NCI-H2029 (cell line): ENCODE results near the gene APOBEC2.

Experiments
- DNase-seq: peaks from one replicate; lab custom pipeline; 2025; lab: John Stamatoyannopoulos, UW

Gene APOBEC2

DNA sequence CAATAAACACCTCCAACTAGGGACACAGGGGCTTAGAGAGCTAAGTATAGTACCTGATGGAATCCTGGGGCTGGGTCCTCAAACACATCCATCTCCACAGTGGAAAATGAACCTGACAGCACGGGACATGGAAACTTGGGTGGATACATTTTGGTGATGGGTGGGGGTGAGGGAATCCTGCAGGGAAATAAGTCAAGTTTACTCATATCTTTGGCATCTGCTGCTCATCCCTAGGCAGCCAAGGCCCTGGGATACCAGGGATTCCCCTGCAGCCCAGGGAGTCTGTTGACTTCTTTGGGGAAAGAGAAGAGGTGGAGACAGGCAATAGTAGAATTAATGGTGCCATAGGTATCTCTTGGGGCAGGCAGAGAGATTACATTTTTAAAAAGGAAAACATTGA lies 6.6 kb downstream of the APOBEC2 start:
- DNase-seq, result no peak

DNA sequence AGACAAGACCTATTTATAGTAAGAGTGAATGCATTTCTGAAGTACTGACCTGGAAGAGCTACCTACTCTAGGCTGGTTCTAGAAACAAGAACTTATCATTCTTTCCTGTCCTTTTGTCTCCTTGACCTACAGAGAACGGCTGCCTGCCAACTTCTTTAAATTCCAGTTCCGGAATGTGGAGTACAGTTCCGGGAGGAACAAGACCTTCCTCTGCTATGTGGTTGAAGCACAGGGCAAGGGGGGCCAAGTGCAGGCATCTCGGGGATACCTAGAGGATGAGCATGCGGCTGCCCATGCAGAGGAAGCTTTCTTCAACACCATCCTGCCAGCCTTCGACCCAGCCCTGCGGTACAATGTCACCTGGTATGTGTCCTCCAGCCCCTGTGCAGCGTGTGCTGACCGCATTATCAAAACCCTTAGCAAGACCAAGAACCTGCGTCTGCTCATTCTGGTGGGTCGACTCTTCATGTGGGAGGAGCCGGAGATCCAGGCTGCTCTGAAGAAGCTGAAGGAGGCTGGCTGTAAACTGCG lies 8.3 kb downstream of the APOBEC2 start:
- DNase-seq, result no peak

DNA sequence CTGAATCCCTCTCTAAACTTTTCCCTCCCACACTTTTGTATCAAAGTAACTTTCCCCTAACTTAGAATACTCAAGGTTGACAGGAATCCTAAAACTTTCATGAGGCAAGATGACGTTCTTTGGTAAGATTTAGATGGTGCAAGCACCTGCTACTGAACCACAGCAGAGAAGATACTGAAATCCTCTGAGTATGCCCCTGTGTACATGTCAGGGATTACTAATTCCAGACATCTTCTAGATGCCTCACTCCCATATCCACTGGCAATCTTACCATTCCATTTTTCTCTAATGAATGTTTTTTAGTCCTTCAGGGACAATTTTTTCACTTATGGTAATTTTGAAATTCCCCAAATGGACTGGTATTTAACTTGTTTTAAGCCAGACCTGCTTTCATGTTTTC lies 9.1 kb downstream of the APOBEC2 start:
- DNase-seq, result no peak

DNA sequence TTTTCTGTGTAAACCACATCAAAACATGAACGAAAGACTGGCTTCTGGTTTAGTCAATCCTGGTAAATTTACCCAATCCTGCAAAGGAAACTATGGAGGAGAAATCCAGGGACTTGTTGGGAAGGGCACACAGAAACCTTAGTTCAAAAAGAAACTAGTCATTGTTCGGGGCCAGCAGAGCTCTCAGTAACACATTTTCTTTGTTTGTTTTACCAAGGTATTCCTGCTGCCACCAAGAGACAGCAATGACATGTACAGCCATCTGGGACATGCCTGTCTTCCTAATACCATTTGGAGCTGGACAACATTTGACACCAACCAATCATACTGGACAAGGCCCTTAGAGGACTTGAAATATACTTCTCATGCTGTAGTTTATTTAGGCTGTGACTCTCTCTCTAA lies 10.9 kb downstream of the APOBEC2 start:
- DNase-seq, result no peak

DNA sequence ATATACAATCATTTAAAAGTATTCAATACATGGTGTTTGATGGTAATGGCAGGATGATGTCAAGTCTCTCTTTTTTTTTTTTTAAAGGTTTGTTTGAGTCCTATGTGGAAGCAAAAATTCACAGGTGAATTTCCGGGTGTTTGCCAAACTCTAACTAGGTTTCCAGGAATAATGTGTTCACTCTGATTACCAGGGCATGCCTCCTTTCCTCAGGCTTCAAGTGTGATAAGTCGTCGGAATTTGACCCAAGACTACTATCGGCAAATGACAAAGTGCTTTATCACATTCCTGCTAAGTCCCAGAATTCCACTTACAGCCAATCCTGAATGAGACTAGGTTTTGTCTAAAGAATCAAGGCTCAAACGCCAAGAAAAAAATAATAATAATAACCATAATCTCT lies 11.8 kb downstream of the APOBEC2 start:
- DNase-seq, result no peak

DNA sequence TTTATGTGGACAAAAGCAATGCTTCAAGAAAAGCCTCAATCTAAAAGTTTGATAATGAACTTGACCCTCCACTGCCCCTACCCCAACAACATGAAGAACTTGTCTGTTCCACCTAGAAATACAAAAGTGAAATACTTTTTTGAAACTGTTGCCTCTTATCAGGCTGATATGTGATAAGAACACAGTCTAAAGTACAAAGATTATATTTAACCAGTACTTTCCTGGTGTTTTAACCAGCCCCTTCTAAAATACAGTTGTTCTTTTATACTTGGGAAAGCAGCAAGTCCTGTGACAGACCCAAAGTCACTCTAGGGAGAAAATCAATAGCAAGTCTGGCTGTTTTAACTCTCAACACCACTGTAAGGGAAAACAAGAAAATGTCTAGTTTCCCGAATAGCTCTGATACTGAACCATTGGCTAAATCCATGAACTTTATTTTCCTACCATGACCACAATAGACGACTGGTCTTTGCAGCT lies 12.6 kb downstream of the APOBEC2 start:
- no peak for DNase-seq

DNA sequence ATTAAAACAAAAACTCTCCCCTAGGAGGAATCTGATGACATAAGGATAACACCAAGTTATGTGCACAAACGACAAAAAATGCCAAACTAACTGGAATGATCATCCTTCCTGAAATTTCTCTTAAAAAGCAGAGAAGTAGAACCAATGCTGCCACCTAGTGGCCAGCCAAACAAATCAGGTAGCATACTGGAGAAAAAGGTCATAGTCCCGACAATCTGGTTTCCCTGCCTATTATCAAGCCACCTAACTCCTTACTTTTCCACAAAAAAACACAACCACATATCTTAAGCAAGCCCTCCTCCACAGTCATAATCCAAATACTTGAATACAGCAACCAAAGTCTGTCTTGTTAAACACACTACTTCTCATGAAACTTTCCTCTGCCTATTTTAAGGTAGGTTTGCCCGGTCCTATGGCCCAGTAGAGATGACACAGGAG lies 13.9 kb downstream of the APOBEC2 start:
- peak; percentile 63 for DNase-seq

DNA sequence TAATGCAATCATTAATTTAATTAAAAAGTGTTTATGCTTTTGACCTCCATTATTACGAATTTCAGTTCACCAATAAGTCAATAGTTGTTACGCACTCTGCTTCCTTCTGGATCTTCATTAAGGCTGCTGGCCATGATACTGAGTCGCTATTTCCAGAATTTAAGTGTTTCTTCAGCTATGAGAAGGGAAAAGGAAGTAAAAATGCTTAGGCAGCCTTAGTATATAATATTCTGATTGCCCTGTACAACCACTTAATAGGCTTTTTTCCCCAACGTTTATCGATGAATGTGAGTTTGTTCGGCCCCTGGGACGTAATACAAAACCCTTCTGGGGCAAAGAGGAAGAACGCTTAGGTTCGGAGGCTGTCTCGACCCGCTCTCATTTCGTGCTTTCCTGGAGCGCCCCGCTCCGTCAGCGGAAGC lies 18.5 kb downstream of the APOBEC2 start:
- DNase-seq, result peak; percentile 46

DNA sequence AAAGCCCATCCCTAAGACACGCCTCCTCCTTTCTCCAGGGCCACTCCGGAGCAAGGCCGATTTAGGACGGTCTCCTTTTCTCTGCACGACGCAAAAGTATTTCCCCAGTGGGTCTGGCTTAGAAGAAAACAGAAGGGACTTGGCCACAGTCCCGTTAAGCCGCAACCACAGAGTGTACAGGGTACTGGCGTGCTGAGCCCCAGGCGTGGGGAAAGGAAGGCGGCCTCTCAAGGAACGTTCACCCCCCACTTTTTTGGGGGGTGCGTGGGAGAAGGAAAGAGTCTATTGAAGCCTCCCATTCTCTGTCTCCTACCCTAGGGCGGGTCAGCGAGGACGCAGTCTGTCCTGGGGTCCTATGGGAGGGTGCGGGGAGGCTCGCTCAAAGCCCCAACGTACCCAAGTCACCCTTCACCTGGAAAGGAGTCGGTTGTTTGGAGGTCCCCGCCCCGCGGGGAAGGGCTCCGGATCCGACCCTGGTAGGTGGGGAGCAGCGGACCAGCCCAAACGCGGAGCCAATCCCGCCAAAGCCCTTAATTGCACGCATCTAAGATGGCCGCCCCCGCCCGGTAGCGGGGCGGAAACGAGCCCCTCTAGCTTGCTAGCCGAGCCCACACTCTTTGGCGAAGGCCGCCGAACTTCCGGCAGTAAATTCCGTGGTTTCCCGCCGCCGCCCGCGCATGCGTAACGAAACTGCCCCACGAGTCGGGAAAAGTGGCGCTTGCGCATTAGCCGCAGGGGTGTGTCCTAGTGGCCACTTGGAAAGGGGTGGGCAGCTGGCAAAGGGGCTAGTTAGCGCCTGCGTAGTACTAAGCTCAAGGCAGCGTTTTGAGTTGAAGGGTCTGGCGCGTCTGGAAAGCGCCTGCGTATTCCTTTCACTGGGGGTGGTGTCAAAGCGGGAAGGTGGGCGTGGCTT lies 19.2 kb downstream of the APOBEC2 start, which contains the start of gene OARD1:
TSS of gene OARD1 (minus strand) at position 434 of the 913 bp plus-strand sequence. CDS start 722 bp downstream, outside the sequence.
- peak; percentile 100 for DNase-seq

DNA sequence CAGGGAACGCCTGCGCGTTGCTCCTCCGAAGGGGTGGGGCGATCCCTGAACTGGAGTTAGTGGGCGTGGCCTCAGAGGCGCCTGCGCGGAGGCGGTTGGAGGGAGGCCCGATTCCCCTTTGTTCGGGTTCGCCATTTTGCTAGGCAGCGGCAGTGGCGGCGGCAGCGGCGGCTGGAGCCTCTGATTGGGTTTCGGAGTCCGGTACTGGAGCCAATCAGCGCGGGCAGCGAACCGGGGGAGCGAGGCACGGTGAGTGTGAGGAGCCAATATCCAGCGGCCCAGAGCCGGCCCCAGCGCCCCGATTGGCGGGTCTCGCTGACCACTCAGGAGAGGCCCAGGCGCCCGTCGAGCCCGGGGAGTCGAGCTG lies 19.8 kb downstream of the APOBEC2 start, which contains the start of gene NFYA:
TSS of gene NFYA (plus strand) at position 139 of the 367 bp plus-strand sequence. CDS start 6,116 bp downstream, outside the sequence.
- DNase-seq, result no peak

DNA sequence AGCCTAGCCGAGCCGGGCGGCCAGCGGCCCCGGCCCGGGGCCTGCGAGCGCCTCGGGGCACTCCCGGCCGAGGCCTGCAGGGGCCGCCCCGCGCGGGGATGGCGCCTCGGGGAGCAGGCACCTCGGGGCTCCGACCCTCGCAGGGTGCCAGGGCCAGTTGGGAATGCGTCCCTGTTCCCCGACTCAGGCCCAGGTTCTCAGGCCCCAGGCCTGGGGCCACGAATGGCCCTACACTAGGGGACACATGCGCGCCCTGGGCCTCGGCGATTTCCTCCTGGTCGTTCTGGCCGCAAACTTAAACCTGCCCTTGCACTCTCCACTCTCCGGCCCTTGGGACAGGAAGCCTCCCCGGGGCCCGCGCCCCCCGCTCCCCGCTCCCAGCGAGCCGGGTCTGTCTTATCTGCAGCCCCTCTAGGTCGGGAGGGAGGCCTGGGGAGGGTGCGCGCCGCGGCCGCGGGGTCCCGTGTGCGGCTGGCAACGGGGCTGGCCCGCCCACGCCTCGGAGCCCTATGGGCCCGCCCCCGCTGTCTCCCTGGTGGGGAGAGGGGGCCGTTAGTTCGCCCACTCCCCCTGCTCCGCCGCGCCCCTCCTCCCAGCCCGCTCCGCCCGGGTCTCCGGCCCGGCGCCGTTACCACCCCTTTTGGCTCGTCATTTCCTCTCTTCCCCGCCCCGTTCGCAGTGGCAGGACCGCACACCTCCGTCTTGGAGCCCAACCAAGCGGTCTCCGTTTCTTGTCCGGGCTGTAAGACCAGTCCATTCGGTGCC lies 20.4 kb downstream of the APOBEC2 start:
- peak; percentile 85 for DNase-seq

DNA sequence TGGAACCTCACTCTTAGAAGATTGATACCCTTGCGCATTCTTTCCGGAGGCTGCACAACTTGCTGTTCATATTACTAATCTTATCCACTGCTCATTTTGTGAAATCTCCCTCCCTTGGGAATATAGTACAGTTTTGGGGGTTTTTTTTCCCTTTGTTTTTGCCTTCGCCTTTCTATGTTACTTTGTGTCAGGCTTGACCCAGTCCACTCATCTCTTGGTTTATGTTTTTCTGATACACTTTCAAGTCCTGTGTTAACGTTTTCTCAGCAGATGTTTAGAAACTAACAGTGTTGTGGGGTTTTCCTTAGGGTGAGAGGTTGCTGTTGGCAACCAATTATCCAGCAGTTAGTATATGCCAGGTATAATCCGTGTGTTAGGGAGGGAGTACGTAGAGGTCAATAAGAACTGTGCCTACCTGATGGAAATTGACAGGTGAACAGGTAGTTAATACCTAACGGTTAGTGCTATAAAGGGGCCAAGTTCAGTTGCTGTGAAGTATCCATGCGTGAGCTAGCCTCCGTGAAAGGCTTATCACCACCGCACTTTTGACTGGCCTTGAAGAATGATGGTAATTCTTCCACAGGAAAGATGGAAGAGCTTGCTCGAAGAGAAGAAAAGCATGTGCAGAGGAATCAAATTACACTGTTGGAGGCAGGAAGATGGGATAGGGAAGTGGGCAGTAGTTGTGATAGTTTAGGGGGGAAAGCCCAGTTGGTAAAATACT lies 21.1 kb downstream of the APOBEC2 start:
- DNase-seq, result peak; percentile 38

DNA sequence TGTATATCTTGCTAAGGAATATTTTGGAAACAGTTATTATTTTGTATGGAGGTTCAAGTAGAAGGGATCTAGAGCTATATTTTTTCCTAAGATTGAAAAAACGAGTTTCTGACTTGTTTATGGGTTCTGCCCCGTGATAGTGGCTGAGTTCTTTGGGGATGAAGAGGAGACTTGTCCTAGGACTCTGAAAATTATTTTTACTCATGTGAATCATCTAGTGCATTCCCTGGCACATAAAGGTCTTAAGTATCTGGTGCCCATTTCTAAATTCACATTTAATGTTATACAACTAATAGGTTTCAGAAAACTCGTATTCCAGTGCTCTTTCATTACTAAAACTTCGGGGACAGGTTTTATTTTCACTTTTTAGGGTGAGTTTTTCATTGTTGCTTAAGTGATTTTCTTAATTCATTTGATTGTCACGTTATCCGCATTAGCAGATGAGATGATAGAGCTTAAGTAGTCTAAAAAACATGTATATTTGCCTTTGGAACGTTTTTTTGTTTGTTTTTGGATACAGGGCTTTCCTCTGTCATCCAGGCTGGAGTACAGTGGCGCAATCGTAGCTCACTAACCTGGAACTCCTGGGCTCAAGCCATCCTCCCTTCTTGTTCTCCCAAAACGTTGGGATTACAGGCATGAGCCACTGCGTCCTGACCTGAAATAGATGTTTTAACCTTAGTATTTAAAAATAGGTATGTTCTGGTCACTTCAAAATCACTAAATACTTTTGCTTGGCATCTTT lies 21.9 kb downstream of the APOBEC2 start:
- no peak for DNase-seq

DNA sequence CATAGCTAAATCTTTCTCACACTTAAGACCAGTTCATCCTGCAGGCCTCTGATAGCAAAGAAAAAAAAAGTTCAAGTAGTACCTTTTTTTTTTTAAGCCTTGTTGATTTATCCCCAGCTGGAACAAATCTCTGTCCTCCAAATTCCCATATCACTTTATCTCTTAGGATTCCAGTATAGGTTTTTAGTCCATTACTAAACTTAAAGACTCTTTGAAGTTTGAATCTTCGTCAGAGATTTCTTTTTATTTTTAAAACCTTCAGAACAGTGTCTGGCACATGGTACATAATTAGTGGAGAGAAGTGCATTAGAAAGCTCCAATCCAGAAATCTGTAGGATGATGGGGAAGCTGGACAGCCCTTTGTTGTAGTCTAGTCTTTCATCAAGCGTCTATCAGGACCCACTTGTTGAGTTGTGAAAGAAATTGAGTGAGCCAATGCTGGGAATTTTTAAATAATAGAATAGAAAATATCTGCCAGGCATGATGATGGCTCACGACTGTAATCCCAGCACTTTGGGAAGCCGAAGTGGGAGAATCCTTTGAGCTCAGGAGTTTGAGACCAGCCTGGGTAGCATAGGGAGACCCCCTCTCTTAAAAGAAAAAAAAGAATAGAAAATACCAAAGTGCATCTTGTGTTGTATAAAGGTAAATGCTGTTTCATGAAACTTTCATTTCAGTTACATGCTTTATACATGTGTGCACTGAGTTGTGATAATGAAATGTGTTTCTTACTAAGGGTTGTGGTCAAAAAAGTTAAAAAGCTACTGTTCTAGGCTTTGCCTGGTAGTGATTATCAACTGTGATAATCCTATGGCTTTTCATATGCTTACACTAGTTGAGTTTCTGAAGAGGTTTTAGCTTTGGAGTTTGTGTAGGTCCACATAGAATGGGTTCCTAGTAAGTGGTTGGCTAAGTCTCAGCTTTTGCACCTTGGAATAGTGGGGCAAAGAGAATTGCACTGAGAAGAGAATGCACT lies 22.9 kb downstream of the APOBEC2 start:
- DNase-seq, result no peak

DNA sequence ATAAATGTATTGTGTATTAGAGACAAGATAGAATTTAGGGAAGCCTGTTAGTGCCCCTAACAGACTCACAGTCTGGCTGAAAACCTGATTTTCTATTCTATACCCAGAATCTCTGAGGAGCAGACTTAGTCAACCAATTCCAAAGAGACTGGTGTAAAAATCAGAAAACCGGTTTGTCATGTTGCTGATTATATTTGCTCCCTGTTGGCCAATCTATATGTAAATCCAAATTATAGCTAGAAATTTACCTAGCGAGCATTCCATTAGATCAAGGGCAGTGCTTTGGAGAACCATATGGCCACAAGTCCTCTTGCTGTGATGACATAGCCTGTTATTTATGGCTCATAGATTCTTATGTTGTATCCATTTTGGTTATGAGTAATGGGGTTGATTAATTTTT lies 24.5 kb downstream of the APOBEC2 start:
- DNase-seq, result no peak

DNA sequence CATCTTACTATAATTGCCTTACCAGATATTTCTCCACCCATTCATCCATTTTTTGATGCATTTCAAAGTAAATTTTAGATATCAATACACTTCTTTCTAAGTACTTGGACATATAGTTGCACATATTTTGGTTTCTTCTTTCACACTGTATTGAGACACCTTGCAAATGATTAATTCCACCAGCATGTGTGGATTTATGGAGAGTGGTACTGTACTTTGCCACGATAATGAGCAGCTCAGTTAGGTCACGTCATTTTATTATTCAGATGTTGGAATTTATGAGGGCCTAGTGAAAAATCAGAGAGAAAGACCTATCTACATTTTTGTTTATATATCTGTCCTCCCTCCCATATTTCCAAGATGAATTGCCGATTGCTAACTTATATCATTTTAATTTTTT lies 25.1 kb downstream of the APOBEC2 start:
- DNase-seq, result no peak

DNA sequence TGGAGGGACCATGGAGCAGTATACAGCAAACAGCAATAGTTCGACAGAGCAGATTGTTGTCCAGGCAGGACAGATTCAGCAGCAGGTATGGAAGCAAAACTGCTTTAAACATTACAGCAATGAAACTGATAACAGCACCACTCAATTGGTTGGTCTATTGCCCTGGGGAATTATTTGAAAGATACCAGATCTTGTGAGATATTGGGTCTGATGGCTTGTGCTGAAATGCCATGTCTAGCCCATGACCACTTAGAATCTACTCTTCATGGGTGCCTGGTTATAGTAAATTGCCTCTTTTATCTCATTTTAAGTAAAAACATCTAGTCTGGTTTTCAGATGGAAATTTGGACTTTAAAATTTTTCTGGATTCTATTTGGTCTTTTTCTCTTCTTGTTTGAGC lies 26.1 kb downstream of the APOBEC2 start:
- DNase-seq, result no peak

DNA sequence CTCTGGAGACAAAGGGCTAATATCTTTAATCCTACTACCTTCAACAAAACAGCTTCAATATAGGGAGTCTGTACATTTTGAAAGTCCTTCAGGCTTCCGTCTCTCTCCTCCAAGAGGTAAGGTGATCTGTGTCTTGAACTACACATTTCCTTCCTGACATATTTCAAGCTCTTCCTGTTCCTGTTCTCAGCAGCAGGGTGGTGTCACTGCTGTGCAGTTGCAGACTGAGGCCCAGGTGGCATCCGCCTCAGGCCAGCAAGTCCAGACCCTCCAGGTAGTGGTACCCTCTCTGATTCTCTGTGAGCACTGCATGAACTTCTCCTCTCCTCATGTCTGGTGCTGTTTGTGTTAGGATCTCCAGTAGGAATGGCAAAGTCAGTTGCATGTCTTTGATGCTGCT lies 27.6 kb downstream of the APOBEC2 start:
- no peak for DNase-seq

DNA sequence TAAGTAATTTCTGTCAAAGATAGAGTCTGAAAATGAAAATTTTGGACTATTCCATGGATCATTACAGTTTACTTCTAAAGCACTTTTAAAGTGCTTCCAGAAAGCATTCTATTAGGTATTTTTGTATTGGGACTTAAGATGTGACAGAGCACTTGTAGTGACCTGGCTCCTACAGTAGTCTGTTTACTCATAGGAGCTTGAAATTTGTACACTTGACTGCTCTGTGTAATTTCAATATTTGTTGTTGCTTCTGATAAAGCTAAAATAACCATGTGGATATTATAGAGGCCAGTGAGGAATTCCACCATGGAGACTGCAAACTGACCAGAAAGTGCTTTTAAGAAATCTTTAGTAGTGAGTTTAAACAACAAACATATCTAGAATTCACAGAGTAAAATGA lies 30.1 kb downstream of the APOBEC2 start:
- no peak for DNase-seq

DNA sequence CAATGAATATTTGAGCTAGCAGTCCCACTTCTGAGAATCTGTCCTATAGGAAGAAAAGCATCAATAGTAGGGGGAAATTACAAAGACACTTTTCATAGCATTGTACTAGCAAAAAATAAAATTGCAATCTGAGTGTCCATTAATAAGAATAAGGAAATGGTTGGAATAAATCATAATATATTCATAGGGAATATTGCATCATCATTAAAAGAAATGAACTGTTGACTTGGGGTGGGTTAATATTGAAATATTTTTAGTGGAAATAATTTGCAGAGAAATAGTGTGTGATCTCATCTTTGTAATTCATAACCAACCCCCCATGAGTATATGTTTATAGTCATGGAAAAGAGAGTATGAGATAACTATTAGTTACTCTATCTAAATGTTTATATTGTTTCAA lies 32.2 kb downstream of the APOBEC2 start:
- no peak for DNase-seq
